Activated T-cell treated with anti-CD3 and anti-CD28 coated beads, Interleukin-2, amount 50 U/mL, for 48 hours (primary cell): ENCODE measurements around the gene RABGGTB.
"Not testable (repeated sequence)": the region's sequence is repeated elsewhere in the genome, so short reads cannot be mapped to it uniquely, and the experiment has no call there.

ENCODE experiments used
- DNase-seq, 2 experiments: peaks; one replicate each; pipeline ENCODE4 v3.0.0-alpha.2; 2020

Gene RABGGTB

GRCh38 chr1:75796376-75797272, 10.6 kb downstream of the RABGGTB start, which contains the start of gene MSH4:
TSS of gene MSH4 (plus strand) at chr1:75796882. CDS start at chr1:75796986, 104 bp downstream.
- peak; percentile 71 to 72 for DNase-seq

DNA sequence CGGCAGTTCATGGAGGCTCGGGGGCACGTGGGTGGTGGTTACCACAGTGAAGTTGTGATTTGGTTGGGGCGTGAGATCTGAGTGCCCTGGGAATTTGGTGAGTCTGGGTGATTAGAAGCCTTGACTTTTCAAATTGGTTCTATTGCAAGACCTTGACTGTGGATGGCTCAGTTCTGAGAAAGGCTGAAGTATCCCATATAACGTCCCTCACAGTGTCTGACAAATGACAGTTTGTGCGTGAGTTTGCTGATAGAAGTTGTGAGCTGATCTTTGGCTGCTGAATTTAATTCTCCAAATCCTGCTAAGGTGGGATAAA, 11.2 kb downstream of the RABGGTB start:
- DNase-seq = no peak

- peak; percentile 33 to 36 for DNase-seq
These were observed 11.7 kb downstream of the RABGGTB start for GRCh38 chr1:75797606-75798216.

GRCh38 chr1:75801480-75801879, 15.4 kb downstream of the RABGGTB start:
- DNase-seq = not testable (repeated sequence)

- DNase-seq = no peak
These were observed 22.9 kb downstream of the RABGGTB start for GRCh38 chr1:75808921-75809320.

DNA sequence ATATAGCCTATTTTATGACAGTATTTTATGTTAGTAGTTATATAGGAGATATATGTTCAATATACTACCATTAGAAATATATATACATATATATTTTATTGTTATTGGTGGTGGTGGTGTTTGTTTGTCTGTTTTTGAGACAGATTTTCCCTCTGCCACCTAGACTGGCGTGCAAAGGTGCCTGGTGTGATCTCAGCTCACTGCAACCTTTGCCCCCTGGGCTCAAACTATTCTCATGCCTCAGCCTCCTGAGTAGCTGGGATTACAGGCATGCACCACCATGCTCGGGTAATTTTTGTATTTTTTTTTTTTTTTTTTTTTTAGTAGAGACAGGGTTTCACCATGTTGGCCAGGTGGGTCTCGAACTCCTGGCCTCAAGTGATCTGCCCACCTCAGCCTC, 24.1 kb downstream of the RABGGTB start:
- DNase-seq = not testable (repeated sequence)

GRCh38 chr1:75811211-75811981, 25.3 kb downstream of the RABGGTB start:
- no peak for DNase-seq

DNA sequence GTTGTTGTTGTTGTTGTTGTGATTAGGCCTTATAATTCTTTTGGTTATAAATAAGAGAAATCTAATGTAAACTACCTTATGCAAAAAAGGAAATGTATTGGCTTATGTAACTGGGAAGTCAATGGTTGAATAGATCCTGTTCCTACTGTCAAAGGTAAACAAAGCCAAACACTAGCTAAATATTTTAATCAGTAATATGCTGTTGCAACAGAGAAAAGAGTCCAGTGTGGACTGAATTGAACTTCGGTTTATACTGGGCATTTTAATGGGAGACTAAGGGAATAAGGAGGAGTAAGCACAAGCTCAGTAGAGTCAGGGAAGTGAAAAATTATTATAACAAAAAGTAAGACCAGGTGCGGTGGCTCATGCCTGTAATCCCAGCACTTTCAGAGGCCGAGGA, 26.0 kb downstream of the RABGGTB start:
- no peak for DNase-seq

GRCh38 chr1:75823596-75823995, 37.5 kb downstream of the RABGGTB start:
- DNase-seq = not testable (repeated sequence)

- no peak for DNase-seq
These were observed 50.6 kb downstream of the RABGGTB start for GRCh38 chr1:75836528-75837100.

GRCh38 chr1:75838079-75838478, 52.0 kb downstream of the RABGGTB start:
- no peak for DNase-seq

GRCh38 chr1:75841421-75841820, 55.4 kb downstream of the RABGGTB start:
- DNase-seq = no peak
